Measurements from ENCODE around the gene ZNF778. TPM values are rescaled to one million over a fixed set of nuclear protein-coding genes. Genes with fewer than 3 reads are reported as not detected.
"Not testable (repeated sequence)": the region's sequence is repeated elsewhere in the genome, so short reads cannot be mapped to it uniquely, and the experiment has no call there.

Gene ZNF778
- total RNA-seq, 1 experiment from 2014 or later: 16.4 TPM

DNA sequence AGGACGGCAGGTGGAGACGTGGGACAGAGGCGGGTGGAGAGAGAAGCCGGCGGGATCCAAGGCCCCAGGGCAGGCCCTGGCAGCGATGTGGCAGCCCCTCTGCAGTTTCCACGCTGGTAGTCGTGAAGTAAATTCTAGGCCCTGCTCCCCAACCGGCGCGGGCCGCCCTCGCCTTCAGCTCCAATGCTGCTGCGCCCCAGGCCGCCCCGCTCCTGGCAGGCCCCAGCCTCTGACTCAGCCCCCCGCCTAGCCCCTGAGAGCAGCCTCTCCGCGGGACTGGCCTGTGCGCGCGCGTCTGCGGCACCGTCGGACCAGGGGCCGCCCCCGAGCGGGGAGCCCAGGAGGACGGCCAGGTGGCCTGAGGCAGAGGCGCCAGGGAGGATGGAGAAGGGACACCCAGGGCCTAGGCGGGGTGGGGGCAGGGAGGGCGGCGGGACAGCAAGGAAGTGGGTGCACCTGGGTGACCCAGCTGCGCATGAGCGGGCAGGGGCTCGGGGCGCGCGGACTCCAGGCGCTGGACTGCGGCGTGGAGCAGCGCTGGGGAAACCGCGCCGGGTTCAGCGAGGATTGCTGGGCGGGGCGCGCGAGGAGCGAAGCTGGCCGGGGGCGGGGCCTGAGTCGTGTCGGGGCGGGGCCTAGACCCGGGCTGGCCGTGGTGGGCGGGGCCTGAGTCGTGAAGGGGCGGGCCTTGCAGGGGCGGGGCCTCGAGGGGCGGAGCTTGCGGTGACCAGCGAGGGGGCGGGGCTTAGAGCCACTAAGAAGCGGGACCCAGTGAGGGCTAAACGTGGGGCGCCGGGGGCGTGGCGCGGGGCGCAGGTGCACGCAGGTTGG lies 29.6 kb downstream of the ZNF778 start:
- no peak overlapping the region for H2BK15ac ChIP-seq (ENCODE audit: low read depth, low read length)
- no peak overlapping the region for H3K4ac ChIP-seq (ENCODE audit: low read depth, low read length)
- H3K9ac ChIP-seq (ENCODE audit: extremely low read depth, insufficient read length, low read length): no peak overlapping the region
- no peaks in the 10 kb centered on the region for H3K9me3 ChIP-seq (ENCODE audit: control insufficient read depth, low read depth, low read length)
- H4K20me1 ChIP-seq (ENCODE audit: control insufficient read depth, insufficient read depth, insufficient read length): no peaks in the 10 kb centered on the region
- no peak overlapping the region for H2BK20ac ChIP-seq (ENCODE audit: low read depth, low read length, poor library complexity, severe bottlenecking)
- no peak overlapping the region for H2BK12ac ChIP-seq (ENCODE audit: insufficient read length, low read depth, low read length)
- H3K56ac ChIP-seq (ENCODE audit: insufficient read length, low read depth, low read length): no peak overlapping the region
- no peak overlapping the region for H2AFZ ChIP-seq (ENCODE audit: low read length)
- Mint-ChIP-seq H3K27me3 (ENCODE audit: low read depth) (peaks cover 24% of the 10 kb centered on the region), H3K9me3 (peaks cover 2 to 3% of the 10 kb centered on the region in 2 experiments; a peak in 2 of 5 replicates), H3K36me3 (ENCODE audit: insufficient read depth in 1 of 3, low read depth in 3 of 3) (peaks cover 0 to 7% (median 0%) of the 10 kb centered on the region in 3 experiments; a peak in 2 of 7 replicates), H3K4me1 (0 out of 4 replicates have a peak, but pooled peaks cover 0 to 3% of the 10 kb centered on the region in 2 experiments), H3K27ac (no peak overlapping the region), H3K4me3 (peak overlapping the region; percentile 66 to 79)
- H3T11ph ChIP-seq (ENCODE audit: low read length): no peak overlapping the region
- no peak overlapping the region for H4K5ac ChIP-seq (ENCODE audit: insufficient read length, low read depth, low read length)
- H3K4me2 ChIP-seq (ENCODE audit: insufficient read depth, insufficient read length, low read length): peak overlapping the region; percentile 29
- no peak overlapping the region for H2BK5ac ChIP-seq (ENCODE audit: insufficient read length, low read length)
- no peaks in the 10 kb centered on the region for H3K4me1 ChIP-seq (ENCODE audit: insufficient read depth, low read length)
- H4K91ac ChIP-seq (ENCODE audit: insufficient read length, low read depth, low read length): no peak overlapping the region
- peaks cover 3% of the 10 kb centered on the region for H3K23me2 ChIP-seq (ENCODE audit: insufficient read length, low read depth, low read length, poor library complexity, severe bottlenecking)
- H3K18ac ChIP-seq (ENCODE audit: insufficient read length, low read depth, low read length): no peak overlapping the region
- H3K27ac ChIP-seq (ENCODE audit: insufficient read length, low read depth, low read length): no peak overlapping the region
- DNase-seq: peak; percentile 88
- no peak overlapping the region for H3K14ac ChIP-seq (ENCODE audit: insufficient read depth, low read length)
- no peak overlapping the region for H4K8ac ChIP-seq (replicated peaks; ENCODE audit: insufficient read length, low read depth, low read length)
- H3K79me1 ChIP-seq (ENCODE audit: insufficient read depth, low read depth, low read length, poor library complexity, severe bottlenecking): no peaks in the 10 kb centered on the region
- no peak overlapping the region for H3K23ac ChIP-seq (ENCODE audit: insufficient read length, low read depth, low read length)
- no peak for TF ChIP-seq CTCF (conservative IDR thresholded peaks at IDR 0.05)
- no CpG with 5 or more reads among the region's 78 CpGs for WGBS (ENCODE audit: extremely low coverage, insufficient read length, low lambda C conversion rate)
- no peaks in the 10 kb centered on the region for H3K27me3 ChIP-seq (ENCODE audit: insufficient read depth, low read length)
- no peak overlapping the region for H2BK120ac ChIP-seq (ENCODE audit: low read depth, low read length, poor library complexity, severe bottlenecking)
- no peaks in the 10 kb centered on the region for H3K79me2 ChIP-seq (ENCODE audit: insufficient read depth, low read length)
- no peak overlapping the region for H2AK5ac ChIP-seq (ENCODE audit: insufficient read length, low read length)

GRCh38 chr16:89247734-89248075 lies 30.2 kb downstream of the ZNF778 start:
- H3K4me2 ChIP-seq (ENCODE audit: insufficient read depth, insufficient read length, low read length): peak overlapping the region; percentile 75
- H3K9ac ChIP-seq (ENCODE audit: extremely low read depth, insufficient read length, low read length); H3K36me3 Mint-ChIP-seq (ENCODE audit: insufficient read depth in 1 of 3, low read depth in 3 of 3); H3K79me2 ChIP-seq (ENCODE audit: insufficient read depth, low read length); H4K20me1 ChIP-seq (ENCODE audit: control insufficient read depth, insufficient read depth, insufficient read length); H3K9me3 ChIP-seq (ENCODE audit: control insufficient read depth, low read depth, low read length); H3K79me1 ChIP-seq (ENCODE audit: insufficient read depth, low read depth, low read length, poor library complexity, severe bottlenecking); H4K91ac ChIP-seq (ENCODE audit: insufficient read length, low read depth, low read length); H2BK15ac ChIP-seq (ENCODE audit: low read depth, low read length); H3K18ac ChIP-seq (ENCODE audit: insufficient read length, low read depth, low read length); H3K27me3 ChIP-seq (ENCODE audit: insufficient read depth, low read length); H3K27ac ChIP-seq (ENCODE audit: insufficient read length, low read depth, low read length); H2BK120ac ChIP-seq (ENCODE audit: low read depth, low read length, poor library complexity, severe bottlenecking); H3K56ac ChIP-seq (ENCODE audit: insufficient read length, low read depth, low read length); H3K14ac ChIP-seq (ENCODE audit: insufficient read depth, low read length); H3K23ac ChIP-seq (ENCODE audit: insufficient read length, low read depth, low read length); H4K5ac ChIP-seq (ENCODE audit: insufficient read length, low read depth, low read length); H3K4me1 ChIP-seq (ENCODE audit: insufficient read depth, low read length); H2BK12ac ChIP-seq (ENCODE audit: insufficient read length, low read depth, low read length); H4K8ac ChIP-seq (replicated peaks; ENCODE audit: insufficient read length, low read depth, low read length); H2BK5ac ChIP-seq (ENCODE audit: insufficient read length, low read length); H2BK20ac ChIP-seq (ENCODE audit: low read depth, low read length, poor library complexity, severe bottlenecking); H3K4me1 Mint-ChIP-seq; H3K27ac Mint-ChIP-seq; H3K9me3 Mint-ChIP-seq; H3K4ac ChIP-seq (ENCODE audit: low read depth, low read length); H3T11ph ChIP-seq (ENCODE audit: low read length); DNase-seq; H2AFZ ChIP-seq (ENCODE audit: low read length); H2AK5ac ChIP-seq (ENCODE audit: insufficient read length, low read length); H3K23me2 ChIP-seq (ENCODE audit: insufficient read length, low read depth, low read length, poor library complexity, severe bottlenecking): not testable (repeated sequence)
- no CpG with 5 or more reads among the region's 45 CpGs for WGBS (ENCODE audit: extremely low coverage, insufficient read length, low lambda C conversion rate)
- H3K27me3 Mint-ChIP-seq (ENCODE audit: low read depth): peaks cover 24% of the 10 kb centered on the region
- H3K4me3 Mint-ChIP-seq: peak overlapping the region; percentile 66 to 85
